ENCODE data around the gene M1AP.
"Not testable (repeated sequence)": the region's sequence is repeated elsewhere in the genome, so short reads cannot be mapped to it uniquely, and the experiment has no call there.

Gene M1AP

DNA sequence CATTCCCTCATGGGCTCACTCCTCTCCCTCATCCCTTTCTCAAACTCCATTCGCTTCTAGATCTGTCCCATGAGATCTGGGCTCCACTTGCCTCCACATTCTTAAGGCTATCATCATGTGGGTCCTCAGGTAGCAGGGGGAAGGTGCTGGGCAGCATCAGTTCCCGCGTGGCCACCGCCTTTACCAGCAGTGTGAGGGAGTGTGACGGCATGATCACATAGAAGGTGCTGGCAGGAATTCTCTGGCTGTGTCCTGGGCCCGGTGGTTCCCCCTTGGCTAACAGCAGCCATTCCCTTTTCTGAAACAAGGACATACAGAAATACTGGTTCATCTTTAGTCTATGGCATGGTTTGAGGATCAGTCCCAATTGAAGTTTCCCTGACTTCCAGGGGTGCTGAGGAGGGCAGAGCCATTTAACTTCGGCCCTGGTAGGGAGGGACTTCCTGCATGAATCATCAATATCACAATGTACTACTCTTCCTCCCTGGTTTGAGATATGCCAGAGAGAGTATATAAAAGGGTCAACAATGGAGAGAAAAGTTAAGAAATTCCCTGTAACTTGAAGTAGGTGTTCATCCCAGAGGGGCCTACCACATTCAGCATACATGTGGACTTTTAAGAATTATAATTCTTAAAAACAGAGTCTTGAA, 85.9 kb downstream of the M1AP start:
- Histone ChIP-seq H3K4me3 (ENCODE audit: insufficient read depth in 1 of 2, low read depth in 1 of 2, low read length in 2 of 2) (no peak overlapping the region), H3K79me1 (replicated peaks; ENCODE audit: low read length, poor library complexity, severe bottlenecking) (peaks cover 3% of the 10 kb centered on the region), H3K9me3 (ENCODE audit: control insufficient read depth, low read length) (no peaks in the 10 kb centered on the region), H2BK5ac (ENCODE audit: low read depth, low read length, poor library complexity, severe bottlenecking) (no peak overlapping the region), H2BK12ac (ENCODE audit: low read length in 2 of 2) (peak overlapping the region in 1 of 2 experiments; percentile 45), H3K27me3 (ENCODE audit: control insufficient read depth in 1 of 2, insufficient read depth in 1 of 2, low read length in 2 of 2) (no peaks in the 10 kb centered on the region), H2BK120ac (ENCODE audit: low read depth, low read length) (no peak overlapping the region), H3K27ac (ENCODE audit: low read length, poor library complexity, severe bottlenecking) (no peak overlapping the region), H3K4me2 (ENCODE audit: low read length, poor library complexity, severe bottlenecking) (no peak overlapping the region), H3K14ac (ENCODE audit: low read length in 2 of 2) (peak overlapping the region in 1 of 2 experiments; percentile 53), H3K18ac (ENCODE audit: low read depth in 1 of 2, low read length in 2 of 2) (peak overlapping the region in 1 of 2 experiments; percentile 50), H2BK15ac (ENCODE audit: low read depth, poor library complexity, severe bottlenecking) (no peak overlapping the region), H3K4me1 (ENCODE audit: control insufficient read depth, insufficient read depth, low read depth, low read length) (peaks cover 8% of the 10 kb centered on the region), H3K9ac (ENCODE audit: low read length) (no peak overlapping the region), H3K36me3 (ENCODE audit: control insufficient read depth in 1 of 2, insufficient read depth in 2 of 2, low read depth in 1 of 2, low read length in 2 of 2) (peaks cover 0 to 8% of the 10 kb centered on the region in 2 experiments), H3K4ac (ENCODE audit: low read depth in 1 of 2, low read length in 2 of 2) (no peak overlapping the region), H2AK5ac (ENCODE audit: low read length, severe bottlenecking) (no peak overlapping the region), H4K91ac (ENCODE audit: low read length) (peak overlapping the region; percentile 31), H2AFZ (ENCODE audit: low read depth, low read length) (no peak overlapping the region), H4K8ac (ENCODE audit: low read length) (peak overlapping the region; percentile 27), H3K23ac (ENCODE audit: low read length in 2 of 2) (no peak overlapping the region)
- no peak for DNase-seq
- 91% methylated on average over 6 of the region's 7 CpGs for WGBS

DNA sequence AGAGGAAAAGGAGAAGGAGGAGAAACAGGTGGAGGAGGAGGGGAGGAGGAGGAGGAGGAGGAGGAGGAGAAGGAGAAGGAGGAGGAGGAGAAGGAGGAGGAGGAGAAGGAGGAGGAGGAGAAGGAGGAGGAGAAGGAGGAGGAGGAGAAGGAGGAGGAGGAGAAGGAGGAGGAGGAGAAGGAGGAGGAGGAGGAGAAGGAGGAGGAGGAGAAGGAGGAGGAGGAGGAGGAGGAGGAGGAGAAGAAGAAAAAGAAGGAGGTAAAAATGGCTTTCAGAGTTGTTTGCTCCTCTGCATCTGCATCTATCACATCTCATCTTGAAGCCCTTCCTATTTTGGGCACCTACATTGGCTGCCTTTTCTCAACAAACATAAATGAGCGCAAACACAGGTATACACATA, 87.1 kb downstream of the M1AP start:
- H3K14ac ChIP-seq (ENCODE audit: low read length in 2 of 2); H3K4me3 ChIP-seq (ENCODE audit: insufficient read depth in 1 of 2, low read depth in 1 of 2, low read length in 2 of 2); H4K91ac ChIP-seq (ENCODE audit: low read length); H3K27ac ChIP-seq (ENCODE audit: low read length, poor library complexity, severe bottlenecking); H4K8ac ChIP-seq (ENCODE audit: low read length); H3K27me3 ChIP-seq (ENCODE audit: control insufficient read depth in 1 of 2, insufficient read depth in 1 of 2, low read length in 2 of 2); H3K9ac ChIP-seq (ENCODE audit: low read length); H3K4ac ChIP-seq (ENCODE audit: low read depth in 1 of 2, low read length in 2 of 2); H3K4me1 ChIP-seq (ENCODE audit: control insufficient read depth, insufficient read depth, low read depth, low read length); H2BK15ac ChIP-seq (ENCODE audit: low read depth, poor library complexity, severe bottlenecking); H2BK5ac ChIP-seq (ENCODE audit: low read depth, low read length, poor library complexity, severe bottlenecking); H3K18ac ChIP-seq (ENCODE audit: low read depth in 1 of 2, low read length in 2 of 2); H3K4me2 ChIP-seq (ENCODE audit: low read length, poor library complexity, severe bottlenecking); H2BK120ac ChIP-seq (ENCODE audit: low read depth, low read length); DNase-seq; H2AFZ ChIP-seq (ENCODE audit: low read depth, low read length); H2AK5ac ChIP-seq (ENCODE audit: low read length, severe bottlenecking); H3K23ac ChIP-seq (ENCODE audit: low read length in 2 of 2); H3K9me3 ChIP-seq (ENCODE audit: control insufficient read depth, low read length); H2BK12ac ChIP-seq (ENCODE audit: low read length in 2 of 2): not testable (repeated sequence)
- WGBS = 98% methylated on average over 1 of the region's 1 CpG
- H3K36me3 ChIP-seq (ENCODE audit: control insufficient read depth in 1 of 2, insufficient read depth in 2 of 2, low read depth in 1 of 2, low read length in 2 of 2) = peaks cover 12 to 20% of the 10 kb centered on the region in 2 experiments
- H3K79me1 ChIP-seq (replicated peaks; ENCODE audit: low read length, poor library complexity, severe bottlenecking) = peaks cover 15% of the 10 kb centered on the region

DNA sequence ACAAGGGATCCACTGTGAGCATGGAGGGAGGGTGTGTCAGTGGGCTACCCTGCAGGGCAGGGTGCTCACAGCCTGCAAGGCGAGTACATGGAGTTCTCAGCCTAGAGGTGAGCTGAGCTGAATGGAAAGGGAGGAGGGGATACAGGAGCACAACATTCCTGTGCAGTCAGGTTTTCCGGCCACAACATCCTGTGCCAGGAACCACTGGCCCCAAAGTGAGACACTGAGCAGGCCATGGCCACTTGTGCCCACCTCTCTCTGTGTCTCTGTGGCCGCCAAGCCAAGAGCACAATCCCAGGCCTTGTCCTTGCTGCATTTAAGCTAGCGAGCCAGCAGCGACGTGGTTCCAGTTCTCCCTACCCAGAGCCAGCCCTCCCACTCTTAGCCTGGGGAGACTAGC, 87.5 kb downstream of the M1AP start:
- DNase-seq = no peak
- no peak overlapping the region for H2BK15ac ChIP-seq (ENCODE audit: low read depth, poor library complexity, severe bottlenecking)
- no peak overlapping the region for H3K4me3 ChIP-seq (ENCODE audit: insufficient read depth in 1 of 2, low read depth in 1 of 2, low read length in 2 of 2)
- H2AFZ ChIP-seq (ENCODE audit: low read depth, low read length) = no peak overlapping the region
- peaks cover 12% of the 10 kb centered on the region for H3K4me1 ChIP-seq (ENCODE audit: control insufficient read depth, insufficient read depth, low read depth, low read length)
- peak overlapping the region in 1 of 2 experiments; percentile 42 for H3K18ac ChIP-seq (ENCODE audit: low read depth in 1 of 2, low read length in 2 of 2)
- peaks cover 13 to 22% of the 10 kb centered on the region in 2 experiments for H3K36me3 ChIP-seq (ENCODE audit: control insufficient read depth in 1 of 2, insufficient read depth in 2 of 2, low read depth in 1 of 2, low read length in 2 of 2)
- no peak overlapping the region for H2BK5ac ChIP-seq (ENCODE audit: low read depth, low read length, poor library complexity, severe bottlenecking)
- peak overlapping the region; percentile 25 for H4K91ac ChIP-seq (ENCODE audit: low read length)
- H2BK12ac ChIP-seq (ENCODE audit: low read length in 2 of 2) = peak overlapping the region in 1 of 2 experiments; percentile 32
- H3K9me3 ChIP-seq (ENCODE audit: control insufficient read depth, low read length) = no peaks in the 10 kb centered on the region
- H3K79me1 ChIP-seq (replicated peaks; ENCODE audit: low read length, poor library complexity, severe bottlenecking) = peaks cover 19% of the 10 kb centered on the region
- H3K27me3 ChIP-seq (ENCODE audit: control insufficient read depth in 1 of 2, insufficient read depth in 1 of 2, low read length in 2 of 2) = no peaks in the 10 kb centered on the region
- H3K4ac ChIP-seq (ENCODE audit: low read depth in 1 of 2, low read length in 2 of 2) = no peak overlapping the region
- no peak overlapping the region for H2BK120ac ChIP-seq (ENCODE audit: low read depth, low read length)
- no peak overlapping the region for H2AK5ac ChIP-seq (ENCODE audit: low read length, severe bottlenecking)
- H3K14ac ChIP-seq (ENCODE audit: low read length in 2 of 2) = peak overlapping the region in 1 of 2 experiments; percentile 68
- H3K4me2 ChIP-seq (ENCODE audit: low read length, poor library complexity, severe bottlenecking) = no peak overlapping the region
- no peak overlapping the region for H4K8ac ChIP-seq (ENCODE audit: low read length)
- 72% methylated on average over 3 of the region's 6 CpGs for WGBS
- no peak overlapping the region for H3K27ac ChIP-seq (ENCODE audit: low read length, poor library complexity, severe bottlenecking)
- no peak overlapping the region for H3K9ac ChIP-seq (ENCODE audit: low read length)
- H3K23ac ChIP-seq (ENCODE audit: low read length in 2 of 2) = no peak overlapping the region

DNA sequence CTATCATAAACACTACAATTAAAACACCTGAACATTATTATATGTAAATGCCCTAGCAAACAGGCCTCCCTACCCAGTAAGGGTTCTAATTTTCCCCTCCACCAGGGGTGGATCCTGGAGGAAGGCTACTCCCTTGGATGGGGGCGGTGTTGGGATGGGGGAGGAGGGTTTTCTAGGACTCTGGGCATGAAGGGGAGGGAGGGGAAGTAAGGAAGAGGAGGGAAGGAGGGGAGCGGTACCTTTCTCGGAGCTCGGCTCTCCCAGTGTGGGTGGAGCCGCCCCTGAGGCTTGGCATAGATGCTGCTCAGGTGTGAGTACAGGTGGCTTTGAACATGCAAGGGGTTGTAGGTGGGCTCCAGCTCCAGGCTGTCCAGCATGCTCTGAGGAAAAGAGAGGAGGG, 88.2 kb downstream of the M1AP start:
- 50% methylated on average over 5 of the region's 5 CpGs for WGBS
- Histone ChIP-seq H3K4me2 (ENCODE audit: low read length, poor library complexity, severe bottlenecking) (no peak overlapping the region), H3K36me3 (ENCODE audit: control insufficient read depth in 1 of 2, insufficient read depth in 2 of 2, low read depth in 1 of 2, low read length in 2 of 2) (peaks cover 13 to 22% of the 10 kb centered on the region in 2 experiments)

More for the DNA sequence above, 88.2 kb downstream of the M1AP start:
- Histone ChIP-seq H3K27ac (ENCODE audit: low read length, poor library complexity, severe bottlenecking) (no peak overlapping the region), H3K4me3 (ENCODE audit: insufficient read depth in 1 of 2, low read depth in 1 of 2, low read length in 2 of 2) (no peak overlapping the region), H2AFZ (ENCODE audit: low read depth, low read length) (no peak overlapping the region), H3K18ac (ENCODE audit: low read depth in 1 of 2, low read length in 2 of 2) (no peak overlapping the region), H2AK5ac (ENCODE audit: low read length, severe bottlenecking) (no peak overlapping the region), H2BK15ac (ENCODE audit: low read depth, poor library complexity, severe bottlenecking) (no peak overlapping the region), H2BK5ac (ENCODE audit: low read depth, low read length, poor library complexity, severe bottlenecking) (no peak overlapping the region), H3K27me3 (ENCODE audit: control insufficient read depth in 1 of 2, insufficient read depth in 1 of 2, low read length in 2 of 2) (no peaks in the 10 kb centered on the region), H3K14ac (ENCODE audit: low read length in 2 of 2) (no peak overlapping the region), H2BK12ac (ENCODE audit: low read length in 2 of 2) (no peak overlapping the region), H4K91ac (ENCODE audit: low read length) (no peak overlapping the region), H3K9me3 (ENCODE audit: control insufficient read depth, low read length) (no peaks in the 10 kb centered on the region), H3K79me1 (replicated peaks; ENCODE audit: low read length, poor library complexity, severe bottlenecking) (peaks cover 19% of the 10 kb centered on the region), H3K9ac (ENCODE audit: low read length) (no peak overlapping the region), H3K4me1 (ENCODE audit: control insufficient read depth, insufficient read depth, low read depth, low read length) (peaks cover 16% of the 10 kb centered on the region), H3K23ac (ENCODE audit: low read length in 2 of 2) (no peak overlapping the region), H4K8ac (ENCODE audit: low read length) (no peak overlapping the region), H3K4ac (ENCODE audit: low read depth in 1 of 2, low read length in 2 of 2) (no peak overlapping the region), H2BK120ac (ENCODE audit: low read depth, low read length) (no peak overlapping the region)
- DNase-seq = no peak
